D341Med (cell line): ENCODE measurements around the gene CELSR2.
A peak's percentile ranks its signal among the peaks of the same experiment; 100 is the strongest.

Experiments
- DNase-seq: peaks from one replicate; pipeline ENCODE4 v3.0.0; 2012; ENCODE audit warnings: low spot score

The CELSR2 gene

GRCh38 chr1:109263597-109264378 lies 14.4 kb downstream of the CELSR2 start:
- DNase-seq, result peak; percentile 87

GRCh38 chr1:109264379-109264755 lies 15.0 kb downstream of the CELSR2 start:
- no peak for DNase-seq

GRCh38 chr1:109265016-109265415 lies 15.7 kb downstream of the CELSR2 start:
- DNase-seq, result no peak

- DNase-seq, result no peak
These were observed 16.5 kb downstream of the CELSR2 start for GRCh38 chr1:109265741-109266330.

- no peak for DNase-seq
These were observed 17.6 kb downstream of the CELSR2 start for GRCh38 chr1:109266965-109267364.

GRCh38 chr1:109267743-109268300 lies 18.5 kb downstream of the CELSR2 start:
- DNase-seq, result no peak

GRCh38 chr1:109268431-109269211 lies 19.3 kb downstream of the CELSR2 start:
- no peak for DNase-seq

- no peak for DNase-seq
These were observed 20.1 kb downstream of the CELSR2 start for GRCh38 chr1:109269212-109269980.

GRCh38 chr1:109269981-109270622 lies 20.8 kb downstream of the CELSR2 start:
- DNase-seq, result no peak

- DNase-seq, result no peak
These were observed 21.4 kb downstream of the CELSR2 start for GRCh38 chr1:109270623-109271317.

GRCh38 chr1:109271458-109271857 lies 22.1 kb downstream of the CELSR2 start:
- no peak for DNase-seq

- DNase-seq, result no peak
These were observed 22.9 kb downstream of the CELSR2 start for GRCh38 chr1:109272021-109272799.

GRCh38 chr1:109272831-109273547 lies 23.6 kb downstream of the CELSR2 start:
- no peak for DNase-seq

- no peak for DNase-seq
These were observed 24.4 kb downstream of the CELSR2 start for GRCh38 chr1:109273570-109274288.

- no peak for DNase-seq
These were observed 25.5 kb downstream of the CELSR2 start for GRCh38 chr1:109274533-109275476.

- no peak for DNase-seq
These were observed 26.5 kb downstream of the CELSR2 start for GRCh38 chr1:109275706-109276345.
